Measurements from ENCODE around the gene KCNA2. TPM values are rescaled to one million over a fixed set of nuclear protein-coding genes. Genes with fewer than 3 reads are reported as not detected.
A peak's percentile ranks its signal among the peaks of the same experiment; 100 is the strongest.

The KCNA2 gene
- total RNA-seq, 1 experiment from 2014 or later, result not detected

- H3K36me3 Mint-ChIP-seq (ENCODE audit: insufficient read depth, unreplicated experiment), result no peaks in the 10 kb centered on the region
- no peaks in the 10 kb centered on the region for H3K9me3 Mint-ChIP-seq (ENCODE audit: unreplicated experiment)
- ChIA-PET CTCF (interaction anchor here (1.0 to 5.5 kb wide), 9 partner anchors 11 to 149 kb away, joined by 3 to 29 read pairs (median 10); no protein-coding TSS in a partner anchor), POLR2A (interaction anchor here (1.1 kb wide), 1 partner anchor 132 kb away, joined by 5 read pairs; no protein-coding TSS in a partner anchor)
- H3K4me1 Mint-ChIP-seq (ENCODE audit: insufficient read depth, unreplicated experiment), result peaks cover 13% of the 10 kb centered on the region
- no peak for TF ChIP-seq CTCF (IDR thresholded peaks at IDR 0.05; ENCODE audit: unreplicated experiment)
- H3K4me3 Mint-ChIP-seq (ENCODE audit: unreplicated experiment), result no peak overlapping the region
- peaks cover 14% of the 10 kb centered on the region for H3K27me3 Mint-ChIP-seq (ENCODE audit: insufficient read depth, unreplicated experiment)
- intact Hi-C loops (cut with micrococcal nuclease), result loop anchor here (10.0 kb wide), 1 partner anchor 361 kb away; no protein-coding TSS in a partner anchor
- H3K27ac Mint-ChIP-seq (ENCODE audit: low read depth, unreplicated experiment), result peak overlapping the region; percentile 68
- DNase-seq (ENCODE audit: unreplicated experiment), result no peak
- no TSS peak for BruUV-seq (replicated peaks)
Observed at GRCh38 chr1:110634086-110634454, 27.9 kb upstream of the KCNA2 start.

- POLR2A ChIA-PET, result no interaction called here
- H3K36me3 Mint-ChIP-seq (ENCODE audit: insufficient read depth, unreplicated experiment), result no peaks in the 10 kb centered on the region
- H3K4me3 Mint-ChIP-seq (ENCODE audit: unreplicated experiment), result no peak overlapping the region
- H3K27ac Mint-ChIP-seq (ENCODE audit: low read depth, unreplicated experiment), result no peak overlapping the region
- peaks cover 14% of the 10 kb centered on the region for H3K27me3 Mint-ChIP-seq (ENCODE audit: insufficient read depth, unreplicated experiment)
- H3K4me1 Mint-ChIP-seq (ENCODE audit: insufficient read depth, unreplicated experiment), result peaks cover 13% of the 10 kb centered on the region
- DNase-seq (ENCODE audit: unreplicated experiment), result no peak
- CTCF ChIA-PET, result interaction anchor here (1.2 to 5.5 kb wide), 8 partner anchors 11 to 150 kb away, joined by 4 to 29 read pairs (median 13); no protein-coding TSS in a partner anchor
- H3K9me3 Mint-ChIP-seq (ENCODE audit: unreplicated experiment), result no peaks in the 10 kb centered on the region
- no peak for TF ChIP-seq CTCF (IDR thresholded peaks at IDR 0.05; ENCODE audit: unreplicated experiment)
- no TSS peak for BruUV-seq (replicated peaks)
- intact Hi-C loops (cut with micrococcal nuclease), result loop anchor here (10.0 kb wide), 1 partner anchor 361 kb away; no protein-coding TSS in a partner anchor
Observed at GRCh38 chr1:110633646-110634030, 27.5 kb upstream of the KCNA2 start.

GRCh38 chr1:110631836-110632620 lies 25.9 kb upstream of the KCNA2 start:
- Mint-ChIP-seq H3K36me3 (ENCODE audit: insufficient read depth, unreplicated experiment) (no peaks in the 10 kb centered on the region), H3K9me3 (ENCODE audit: unreplicated experiment) (no peaks in the 10 kb centered on the region), H3K27ac (ENCODE audit: low read depth, unreplicated experiment) (no peak overlapping the region), H3K27me3 (ENCODE audit: insufficient read depth, unreplicated experiment) (peaks cover 29% of the 10 kb centered on the region), H3K4me3 (ENCODE audit: unreplicated experiment) (no peak overlapping the region), H3K4me1 (ENCODE audit: insufficient read depth, unreplicated experiment) (peaks cover 13% of the 10 kb centered on the region)
- no TSS peak for BruUV-seq (replicated peaks)
- POLR2A ChIA-PET, result no interaction called here
- TF ChIP-seq CTCF (IDR thresholded peaks at IDR 0.05; ENCODE audit: unreplicated experiment), result no peak
- CTCF ChIA-PET, result interaction anchor here (0.6 to 6.8 kb wide), 15 partner anchors 11 to 1952 kb away, joined by 3 to 52 read pairs (median 5); no protein-coding TSS in a partner anchor
- DNase-seq (ENCODE audit: unreplicated experiment), result no peak
- intact Hi-C loops (cut with micrococcal nuclease), result loop anchor here (2.0 to 10.0 kb wide), 2 partner anchors 149 to 363 kb away; no protein-coding TSS in a partner anchor
